Activated naive CD4-positive, alpha-beta T cell treated with anti-CD3 and anti-CD28 coated beads, Interleukin-2, amount 10 ng/mL, durations not matched to agents 7 days and 5 days (primary cell): Measurements from ENCODE around the gene PTPRD.

Experiments used
- CTCF ChIA-PET: fragments of 350-600 bp; sonication (Branson Sonifier 250); formaldehyde crosslinking; loops from one replicate; lab custom pipeline; 2021; ENCODE audit warnings: antibody characterized with exemption; lab: Charles Lee
- DNase-seq: peaks from one replicate; pipeline ENCODE4 v3.0.0-alpha.2; 2020
- H3K27ac Mint-ChIP-seq: one replicate; pipeline ENCODE4 v1.8.0; 2021; ENCODE audit warnings: mild to moderate bottlenecking, moderate library complexity, mixed read lengths
- H3K27me3 Mint-ChIP-seq: one replicate; pipeline ENCODE4 v1.8.0; 2021; ENCODE audit warnings: mild to moderate bottlenecking, mixed read lengths
- H3K36me3 Mint-ChIP-seq: one replicate; pipeline ENCODE4 v1.8.0; 2021; ENCODE audit warnings: mixed read lengths
- H3K4me1 Mint-ChIP-seq: one replicate; pipeline ENCODE4 v1.8.0; 2021; ENCODE audit warnings: mixed read lengths
- H3K4me3 Mint-ChIP-seq: one replicate; pipeline ENCODE4 v1.8.0; 2021; ENCODE audit warnings: mild to moderate bottlenecking, moderate library complexity, mixed read lengths
- H3K9me3 Mint-ChIP-seq: one replicate; pipeline ENCODE4 v1.8.0; 2021; ENCODE audit warnings: mixed read lengths

Gene PTPRD

GRCh38 chr9:8876303-8876702 lies 1736.5 kb downstream of the PTPRD start:
- no peak for DNase-seq
- H3K36me3 Mint-ChIP-seq: no peaks in the 10 kb centered on the region
- no peaks in the 10 kb centered on the region for H3K9me3 Mint-ChIP-seq
- H3K4me3 Mint-ChIP-seq: no peak overlapping the region
- CTCF ChIA-PET: no interaction called here
- no peaks in the 10 kb centered on the region for H3K4me1 Mint-ChIP-seq
- H3K27ac Mint-ChIP-seq: no peak overlapping the region
- H3K27me3 Mint-ChIP-seq: no peaks in the 10 kb centered on the region

- CTCF ChIA-PET: no interaction called here
- no peaks in the 10 kb centered on the region for H3K36me3 Mint-ChIP-seq
- no peak overlapping the region for H3K27ac Mint-ChIP-seq
- H3K4me1 Mint-ChIP-seq: no peaks in the 10 kb centered on the region
- H3K4me3 Mint-ChIP-seq: no peak overlapping the region
- peaks cover 4% of the 10 kb centered on the region for H3K27me3 Mint-ChIP-seq
- DNase-seq: no peak
- no peaks in the 10 kb centered on the region for H3K9me3 Mint-ChIP-seq
These were observed 1738.3 kb downstream of the PTPRD start for GRCh38 chr9:8874482-8874881.

- Mint-ChIP-seq H3K9me3 (no peaks in the 10 kb centered on the region), H3K36me3 (no peaks in the 10 kb centered on the region), H3K4me1 (no peaks in the 10 kb centered on the region), H3K27me3 (peaks cover 4% of the 10 kb centered on the region), H3K27ac (no peak overlapping the region), H3K4me3 (no peak overlapping the region)
- no peak for DNase-seq
- CTCF ChIA-PET: no interaction called here
These were observed 1740.0 kb downstream of the PTPRD start for GRCh38 chr9:8872802-8873201.

- no peak for DNase-seq
- CTCF ChIA-PET: no interaction called here
- Mint-ChIP-seq H3K9me3 (no peaks in the 10 kb centered on the region), H3K36me3 (no peaks in the 10 kb centered on the region), H3K4me3 (no peak overlapping the region), H3K27me3 (peaks cover 4% of the 10 kb centered on the region), H3K4me1 (no peaks in the 10 kb centered on the region), H3K27ac (no peak overlapping the region)
These were observed 1740.9 kb downstream of the PTPRD start for GRCh38 chr9:8871796-8872445.

- Mint-ChIP-seq H3K27me3 (peaks cover 4% of the 10 kb centered on the region), H3K9me3 (no peaks in the 10 kb centered on the region), H3K4me1 (no peaks in the 10 kb centered on the region), H3K27ac (no peak overlapping the region), H3K4me3 (no peak overlapping the region), H3K36me3 (no peaks in the 10 kb centered on the region)
- DNase-seq: no peak
- CTCF ChIA-PET: no interaction called here
These were observed 1741.4 kb downstream of the PTPRD start for GRCh38 chr9:8871396-8871795.

- DNase-seq: no peak
- no peak overlapping the region for H3K4me3 Mint-ChIP-seq
- H3K36me3 Mint-ChIP-seq: no peaks in the 10 kb centered on the region
- no peaks in the 10 kb centered on the region for H3K9me3 Mint-ChIP-seq
- CTCF ChIA-PET: no interaction called here
- no peak overlapping the region for H3K27ac Mint-ChIP-seq
- H3K4me1 Mint-ChIP-seq: no peaks in the 10 kb centered on the region
- peaks cover 4% of the 10 kb centered on the region for H3K27me3 Mint-ChIP-seq
These were observed 1743.0 kb downstream of the PTPRD start for GRCh38 chr9:8869812-8870211.

GRCh38 chr9:8868632-8869031 lies 1744.2 kb downstream of the PTPRD start:
- H3K9me3 Mint-ChIP-seq: no peaks in the 10 kb centered on the region
- H3K4me3 Mint-ChIP-seq: no peak overlapping the region
- no peaks in the 10 kb centered on the region for H3K4me1 Mint-ChIP-seq
- peaks cover 4% of the 10 kb centered on the region for H3K27me3 Mint-ChIP-seq
- CTCF ChIA-PET: no interaction called here
- no peak for DNase-seq
- H3K36me3 Mint-ChIP-seq: no peaks in the 10 kb centered on the region
- no peak overlapping the region for H3K27ac Mint-ChIP-seq

GRCh38 chr9:8867148-8867547 lies 1745.7 kb downstream of the PTPRD start:
- H3K9me3 Mint-ChIP-seq: no peaks in the 10 kb centered on the region

GRCh38 chr9:8864545-8864896 lies 1748.3 kb downstream of the PTPRD start:
- CTCF ChIA-PET: no interaction called here
- H3K27ac Mint-ChIP-seq: no peak overlapping the region
- no peak for DNase-seq
- H3K36me3 Mint-ChIP-seq: no peaks in the 10 kb centered on the region
- H3K4me3 Mint-ChIP-seq: no peak overlapping the region
- H3K4me1 Mint-ChIP-seq: no peaks in the 10 kb centered on the region
- no peaks in the 10 kb centered on the region for H3K9me3 Mint-ChIP-seq
- peaks cover 6% of the 10 kb centered on the region for H3K27me3 Mint-ChIP-seq

More at GRCh38 chr9:8867148-8867547, 1745.7 kb downstream of the PTPRD start:
- no peak overlapping the region for H3K27ac Mint-ChIP-seq
- DNase-seq: no peak
- H3K27me3 Mint-ChIP-seq: peaks cover 4% of the 10 kb centered on the region
- H3K4me3 Mint-ChIP-seq: no peak overlapping the region
- H3K4me1 Mint-ChIP-seq: no peaks in the 10 kb centered on the region
- no peaks in the 10 kb centered on the region for H3K36me3 Mint-ChIP-seq
- CTCF ChIA-PET: no interaction called here

- H3K27ac Mint-ChIP-seq: no peak overlapping the region
- H3K4me3 Mint-ChIP-seq: no peak overlapping the region
- no peak for DNase-seq
- no peaks in the 10 kb centered on the region for H3K4me1 Mint-ChIP-seq
- CTCF ChIA-PET: no interaction called here
- no peaks in the 10 kb centered on the region for H3K36me3 Mint-ChIP-seq
- H3K27me3 Mint-ChIP-seq: peaks cover 11% of the 10 kb centered on the region
- no peaks in the 10 kb centered on the region for H3K9me3 Mint-ChIP-seq
These were observed 1748.8 kb downstream of the PTPRD start for GRCh38 chr9:8863886-8864544.

- no peak for DNase-seq
- no peaks in the 10 kb centered on the region for H3K9me3 Mint-ChIP-seq
- no peaks in the 10 kb centered on the region for H3K36me3 Mint-ChIP-seq
- H3K27me3 Mint-ChIP-seq: peaks cover 20% of the 10 kb centered on the region
- no peak overlapping the region for H3K27ac Mint-ChIP-seq
- no peak overlapping the region for H3K4me3 Mint-ChIP-seq
- CTCF ChIA-PET: no interaction called here
- peaks cover 5% of the 10 kb centered on the region for H3K4me1 Mint-ChIP-seq
These were observed 1749.7 kb downstream of the PTPRD start for GRCh38 chr9:8863069-8863468.

- CTCF ChIA-PET: no interaction called here
- no peak overlapping the region for H3K4me3 Mint-ChIP-seq
- H3K36me3 Mint-ChIP-seq: no peaks in the 10 kb centered on the region
- H3K27ac Mint-ChIP-seq: no peak overlapping the region
- H3K4me1 Mint-ChIP-seq: peaks cover 8% of the 10 kb centered on the region
- DNase-seq: no peak
- H3K9me3 Mint-ChIP-seq: no peaks in the 10 kb centered on the region
- peaks cover 42% of the 10 kb centered on the region for H3K27me3 Mint-ChIP-seq
These were observed 1751.9 kb downstream of the PTPRD start for GRCh38 chr9:8860925-8861324.

- no peaks in the 10 kb centered on the region for H3K9me3 Mint-ChIP-seq
- H3K4me1 Mint-ChIP-seq: peaks cover 8% of the 10 kb centered on the region
- no peak overlapping the region for H3K27ac Mint-ChIP-seq
- CTCF ChIA-PET: no interaction called here
- no peak overlapping the region for H3K4me3 Mint-ChIP-seq
- peaks cover 42% of the 10 kb centered on the region for H3K27me3 Mint-ChIP-seq
- H3K36me3 Mint-ChIP-seq: no peaks in the 10 kb centered on the region
- no peak for DNase-seq
These were observed 1752.7 kb downstream of the PTPRD start for GRCh38 chr9:8860086-8860485.

- Mint-ChIP-seq H3K27me3 (peaks cover 42% of the 10 kb centered on the region), H3K27ac (no peak overlapping the region), H3K4me3 (no peak overlapping the region), H3K36me3 (no peaks in the 10 kb centered on the region), H3K9me3 (no peaks in the 10 kb centered on the region), H3K4me1 (peaks cover 8% of the 10 kb centered on the region)
- no peak for DNase-seq
- CTCF ChIA-PET: no interaction called here
These were observed 1753.4 kb downstream of the PTPRD start for GRCh38 chr9:8859416-8859815.

- Mint-ChIP-seq H3K4me1 (peaks cover 8% of the 10 kb centered on the region), H3K27ac (no peak overlapping the region), H3K27me3 (peaks cover 42% of the 10 kb centered on the region), H3K4me3 (peak overlapping the region; percentile 45), H3K9me3 (no peaks in the 10 kb centered on the region), H3K36me3 (no peaks in the 10 kb centered on the region)
- CTCF ChIA-PET: no interaction called here
- DNase-seq: no peak
These were observed 1754.1 kb downstream of the PTPRD start for GRCh38 chr9:8858596-8859161.
